Right atrium auricular region (tissue), 2 donors: ENCODE data around the gene DCAF6. TPM values are rescaled to one million over a fixed set of nuclear protein-coding genes. Genes with fewer than 3 reads are reported as not detected.

Experiments used
- DNase-seq: peaks from one replicate; pipeline ENCODE4 v3.0.0-alpha.2; 2019; ENCODE audit warnings: low spot score
- H3K27ac ChIP-seq, 2 donors: fragments of 200-600 bp; sonication (generic); 1 replicate in 1 of 2; 2 replicates in 1 of 2; pipeline ENCODE4 v1.5.1; 2016 to 2019
- H3K27me3 ChIP-seq, 2 donors: fragments of 200-600 bp; sonication (generic); one replicate each; pipeline versions ENCODE4 v1.5.1 to v1.6.0; 2017 to 2019
- H3K36me3 ChIP-seq: fragments of 200-600 bp; sonication (generic); one replicate; pipeline ENCODE4 v1.5.1; 2016
- H3K4me1 ChIP-seq, 2 donors: fragments of 200-600 bp; sonication (generic); one replicate each; pipeline versions ENCODE4 v1.5.1 to v1.6.0; 2017 to 2019
- H3K4me3 ChIP-seq, 2 donors: fragments of 200-600 bp; sonication (generic); 1 replicate in 1 of 2; 2 replicates in 1 of 2; pipeline ENCODE4 v1.5.1; 2017 to 2019; ENCODE audit warnings: mild to moderate bottlenecking in 1 of 2, moderate library complexity in 1 of 2
- H3K9me3 ChIP-seq, 2 donors: fragments of 200-600 bp; sonication (generic); one replicate each; pipeline ENCODE4 v1.5.1; 2019
- CTCF ChIP-seq, 2 donors: fragments of 200-600 bp; sonication (generic); IDR thresholded peaks; one replicate each; pipeline ENCODE4 v1.5.1; 2019; ENCODE audit warnings: antibody characterized with exemption in 2 of 2
- total RNA-seq, 2 donors: library from RNA; depleted of rRNA; stranded (reverse); fragments of >200 nt; gene quantifications; one replicate each; pipeline ENCODE4 v1.1.0, GENCODE V29; 2016

DCAF6 gene
- total RNA-seq, 2 donors from 2014 or later, result 126 to 161 TPM

- Histone ChIP-seq H3K9me3 (no peaks in the 10 kb centered on the region), H3K4me3 (no peak overlapping the region), H3K27ac (no peak overlapping the region), H3K27me3 (no peaks in the 10 kb centered on the region), H3K36me3 (no peaks in the 10 kb centered on the region), H3K4me1 (peaks cover 0 to 20% of the 10 kb centered on the region in 2 donors)
- DNase-seq, result no peak
- no peak for TF ChIP-seq CTCF (IDR thresholded peaks at IDR 0.05)
Observed at GRCh38 chr1:168089326-168089978, 153.0 kb downstream of the DCAF6 start.

- TF ChIP-seq CTCF (IDR thresholded peaks at IDR 0.05), result no peak
- H3K36me3 ChIP-seq, result no peaks in the 10 kb centered on the region
- H3K27ac ChIP-seq, result no peak overlapping the region
- H3K4me3 ChIP-seq, result no peak overlapping the region
- no peak for DNase-seq
- H3K27me3 ChIP-seq, result no peaks in the 10 kb centered on the region
- peaks cover 0 to 15% of the 10 kb centered on the region in 2 donors for H3K4me1 ChIP-seq
- H3K9me3 ChIP-seq, result no peaks in the 10 kb centered on the region
Observed at GRCh38 chr1:168089979-168090337, 153.5 kb downstream of the DCAF6 start.

- no peak for TF ChIP-seq CTCF (IDR thresholded peaks at IDR 0.05)
- Histone ChIP-seq H3K9me3 (no peaks in the 10 kb centered on the region), H3K4me1 (peaks cover 0 to 11% of the 10 kb centered on the region in 2 donors), H3K4me3 (no peak overlapping the region), H3K36me3 (no peaks in the 10 kb centered on the region), H3K27ac (no peak overlapping the region), H3K27me3 (no peaks in the 10 kb centered on the region)
- DNase-seq, result no peak
Observed at GRCh38 chr1:168090395-168090794, 153.9 kb downstream of the DCAF6 start.

- Histone ChIP-seq H3K27me3 (no peaks in the 10 kb centered on the region), H3K36me3 (no peaks in the 10 kb centered on the region), H3K27ac (no peak overlapping the region), H3K4me3 (no peak overlapping the region), H3K4me1 (peaks cover 0 to 5% of the 10 kb centered on the region in 2 donors), H3K9me3 (no peaks in the 10 kb centered on the region)
- no peak for TF ChIP-seq CTCF (IDR thresholded peaks at IDR 0.05)
- no peak for DNase-seq
Observed at GRCh38 chr1:168091063-168091462, 154.6 kb downstream of the DCAF6 start.

GRCh38 chr1:168091720-168092550, 155.5 kb downstream of the DCAF6 start:
- peak; percentile 49 for DNase-seq
- no peak overlapping the region for H3K27ac ChIP-seq
- no peaks in the 10 kb centered on the region for H3K9me3 ChIP-seq
- no peaks in the 10 kb centered on the region for H3K36me3 ChIP-seq
- H3K27me3 ChIP-seq, result no peaks in the 10 kb centered on the region
- H3K4me1 ChIP-seq, result peaks cover 0 to 5% of the 10 kb centered on the region in 2 donors
- no peak for TF ChIP-seq CTCF (IDR thresholded peaks at IDR 0.05)
- no peak overlapping the region for H3K4me3 ChIP-seq
